HG02885 (cell line): ENCODE measurements around the gene SLC8A3.

ENCODE experiments used
- ATAC-seq: cut with Tn5 transposase; IDR thresholded peaks from one replicate; pipeline ENCODE4 v1.9.1; 2021; ENCODE audit warnings: mild to moderate bottlenecking; ENCODE audit not compliant: unreplicated experiment, poor library complexity

The SLC8A3 gene

GRCh38 chr14:70005281-70005805, 183.4 kb downstream of the SLC8A3 start:
- ATAC-seq: no peak

- no peak for ATAC-seq
Observed at GRCh38 chr14:70004791-70005190, 184.0 kb downstream of the SLC8A3 start.

DNA sequence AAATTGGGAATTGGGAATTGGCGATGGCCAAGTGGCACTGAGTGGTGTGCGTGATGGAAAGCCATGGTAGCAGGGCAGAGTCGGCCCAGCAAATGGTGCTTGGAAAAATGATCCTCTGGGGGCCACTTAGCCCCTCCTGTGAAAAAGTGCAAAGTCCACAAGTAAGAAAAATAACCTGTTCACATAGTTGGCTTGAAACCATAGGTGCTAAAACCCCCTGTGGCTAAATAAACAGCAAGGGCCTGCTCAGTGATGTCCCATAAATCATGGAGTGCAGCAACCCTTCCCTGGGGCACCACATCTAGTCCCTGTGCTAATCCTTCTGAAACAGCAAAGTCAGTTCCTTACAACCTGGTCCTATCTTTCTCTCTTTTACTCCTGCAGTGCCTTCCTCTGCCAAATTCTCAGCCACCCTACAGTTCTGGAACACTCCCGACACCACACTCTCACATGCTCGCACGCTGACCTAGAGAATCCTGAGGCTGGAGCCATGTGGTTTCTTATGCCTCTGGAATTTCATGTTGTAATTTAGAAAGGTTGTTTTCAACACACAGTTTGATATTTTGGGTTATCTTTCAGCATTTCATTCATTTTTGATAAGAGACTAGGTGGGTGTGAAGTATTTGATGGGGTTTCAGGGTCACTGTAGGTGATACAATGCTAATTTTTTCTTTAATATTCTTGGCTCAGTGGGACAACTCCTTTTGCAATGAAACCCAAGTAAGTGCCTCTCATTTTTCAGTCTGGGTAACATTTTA, 186.0 kb downstream of the SLC8A3 start:
- no peak for ATAC-seq

GRCh38 chr14:70000601-70001000, 188.2 kb downstream of the SLC8A3 start:
- ATAC-seq: peak; percentile 69

GRCh38 chr14:69999261-69999674, 189.5 kb downstream of the SLC8A3 start:
- ATAC-seq: no peak

DNA sequence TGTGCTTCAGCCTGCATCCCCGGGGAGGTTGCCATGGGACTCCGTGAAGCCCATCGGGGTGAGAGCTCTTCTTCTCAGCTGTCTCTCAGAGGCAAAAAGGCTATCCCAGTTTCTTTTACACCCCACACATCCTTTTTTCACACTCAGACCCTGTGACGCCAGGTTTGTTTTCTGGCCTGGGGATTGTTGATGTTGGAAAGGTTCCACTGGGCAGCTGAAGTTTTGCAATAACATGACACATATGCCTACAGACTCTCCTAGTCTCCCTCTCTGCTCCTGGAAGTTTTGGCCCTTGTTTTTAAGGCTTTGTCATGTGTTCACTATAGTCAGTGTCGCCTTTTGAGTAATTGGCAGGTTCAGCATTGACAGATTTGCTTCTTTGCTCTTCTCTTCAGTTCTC, 190.9 kb downstream of the SLC8A3 start:
- no peak for ATAC-seq

DNA sequence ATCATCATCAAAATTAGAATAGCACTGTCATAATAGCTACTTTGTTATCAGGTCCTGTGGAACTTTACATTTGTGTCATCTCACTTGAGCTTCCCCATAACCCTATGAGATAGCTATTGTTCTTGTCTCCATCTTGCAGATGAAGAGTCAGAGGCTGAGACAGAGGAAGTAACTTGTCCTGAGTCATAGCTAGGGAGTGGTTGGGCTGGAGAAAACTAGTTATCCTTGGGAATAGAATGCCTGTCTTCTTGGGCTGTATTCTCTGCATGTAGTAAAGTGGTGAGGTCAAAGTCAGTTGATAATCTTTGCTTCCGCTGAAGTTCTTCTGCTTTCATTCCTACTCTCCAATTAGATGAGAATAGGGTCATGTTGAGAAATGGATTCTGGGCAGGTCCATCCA, 192.5 kb downstream of the SLC8A3 start:
- no peak for ATAC-seq
